GM12875 (cell line): ENCODE results near the gene ST3GAL5.
"Not testable (repeated sequence)": the region's sequence is repeated elsewhere in the genome, so short reads cannot be mapped to it uniquely, and the experiment has no call there.

Experiments
- H3K4me3 ChIP-seq: one replicate; pipeline ENCODE4 v1.5.1; 2011; ENCODE audit warnings: low read depth, low read length, control low read depth
- TF ChIP-seq, protein P1 (sequence below): IDR thresholded peaks from 2 replicates; pipeline ENCODE4 v1.5.1; 2011; ENCODE audit warnings: low read depth, mild to moderate bottlenecking, control low read depth, inconsistent platforms, low read length, moderate library complexity, borderline replicate concordance; ENCODE audit not compliant: insufficient read depth

Gene ST3GAL5

GRCh38 chr2:85901155-85901554 lies 12.4 kb upstream of the ST3GAL5 start:
- TF ChIP-seq, protein P1, sequence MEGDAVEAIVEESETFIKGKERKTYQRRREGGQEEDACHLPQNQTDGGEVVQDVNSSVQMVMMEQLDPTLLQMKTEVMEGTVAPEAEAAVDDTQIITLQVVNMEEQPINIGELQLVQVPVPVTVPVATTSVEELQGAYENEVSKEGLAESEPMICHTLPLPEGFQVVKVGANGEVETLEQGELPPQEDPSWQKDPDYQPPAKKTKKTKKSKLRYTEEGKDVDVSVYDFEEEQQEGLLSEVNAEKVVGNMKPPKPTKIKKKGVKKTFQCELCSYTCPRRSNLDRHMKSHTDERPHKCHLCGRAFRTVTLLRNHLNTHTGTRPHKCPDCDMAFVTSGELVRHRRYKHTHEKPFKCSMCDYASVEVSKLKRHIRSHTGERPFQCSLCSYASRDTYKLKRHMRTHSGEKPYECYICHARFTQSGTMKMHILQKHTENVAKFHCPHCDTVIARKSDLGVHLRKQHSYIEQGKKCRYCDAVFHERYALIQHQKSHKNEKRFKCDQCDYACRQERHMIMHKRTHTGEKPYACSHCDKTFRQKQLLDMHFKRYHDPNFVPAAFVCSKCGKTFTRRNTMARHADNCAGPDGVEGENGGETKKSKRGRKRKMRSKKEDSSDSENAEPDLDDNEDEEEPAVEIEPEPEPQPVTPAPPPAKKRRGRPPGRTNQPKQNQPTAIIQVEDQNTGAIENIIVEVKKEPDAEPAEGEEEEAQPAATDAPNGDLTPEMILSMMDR, result no peak
- no peak overlapping the region for H3K4me3 ChIP-seq

GRCh38 chr2:85900366-85900765 lies 11.6 kb upstream of the ST3GAL5 start:
- TF ChIP-seq, protein P1, result no peak
- H3K4me3 ChIP-seq, result no peak overlapping the region

DNA sequence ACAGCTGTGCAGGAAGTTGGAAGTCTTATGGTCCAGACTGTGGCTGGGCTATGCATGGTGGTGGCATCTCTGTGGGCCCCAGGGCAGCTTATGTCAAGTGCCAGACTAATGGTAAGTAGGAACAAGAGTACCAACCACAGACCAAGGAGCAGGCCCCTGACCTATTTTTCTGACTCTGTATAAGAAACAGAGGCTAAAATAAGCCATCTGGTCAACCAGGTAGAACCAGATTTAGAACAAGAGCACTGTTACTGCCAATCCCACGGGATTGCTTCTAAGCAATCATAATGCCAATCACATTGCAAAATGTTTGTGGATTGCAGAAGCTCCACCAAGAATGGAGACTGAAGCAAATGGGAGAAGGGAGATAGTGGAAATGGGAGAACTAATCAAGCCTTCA lies 11.1 kb upstream of the ST3GAL5 start:
- TF ChIP-seq, protein P1, result no peak
- H3K4me3 ChIP-seq, result no peak overlapping the region

- no peak overlapping the region for H3K4me3 ChIP-seq
- TF ChIP-seq, protein P1, result no peak
These were observed 10.5 kb upstream of the ST3GAL5 start for GRCh38 chr2:85899284-85899683.

GRCh38 chr2:85898881-85899280 lies 10.1 kb upstream of the ST3GAL5 start:
- TF ChIP-seq, protein P1, result no peak
- no peak overlapping the region for H3K4me3 ChIP-seq

- H3K4me3 ChIP-seq, result not testable (repeated sequence)
These were observed 5.9 kb upstream of the ST3GAL5 start for GRCh38 chr2:85894554-85895278.

DNA sequence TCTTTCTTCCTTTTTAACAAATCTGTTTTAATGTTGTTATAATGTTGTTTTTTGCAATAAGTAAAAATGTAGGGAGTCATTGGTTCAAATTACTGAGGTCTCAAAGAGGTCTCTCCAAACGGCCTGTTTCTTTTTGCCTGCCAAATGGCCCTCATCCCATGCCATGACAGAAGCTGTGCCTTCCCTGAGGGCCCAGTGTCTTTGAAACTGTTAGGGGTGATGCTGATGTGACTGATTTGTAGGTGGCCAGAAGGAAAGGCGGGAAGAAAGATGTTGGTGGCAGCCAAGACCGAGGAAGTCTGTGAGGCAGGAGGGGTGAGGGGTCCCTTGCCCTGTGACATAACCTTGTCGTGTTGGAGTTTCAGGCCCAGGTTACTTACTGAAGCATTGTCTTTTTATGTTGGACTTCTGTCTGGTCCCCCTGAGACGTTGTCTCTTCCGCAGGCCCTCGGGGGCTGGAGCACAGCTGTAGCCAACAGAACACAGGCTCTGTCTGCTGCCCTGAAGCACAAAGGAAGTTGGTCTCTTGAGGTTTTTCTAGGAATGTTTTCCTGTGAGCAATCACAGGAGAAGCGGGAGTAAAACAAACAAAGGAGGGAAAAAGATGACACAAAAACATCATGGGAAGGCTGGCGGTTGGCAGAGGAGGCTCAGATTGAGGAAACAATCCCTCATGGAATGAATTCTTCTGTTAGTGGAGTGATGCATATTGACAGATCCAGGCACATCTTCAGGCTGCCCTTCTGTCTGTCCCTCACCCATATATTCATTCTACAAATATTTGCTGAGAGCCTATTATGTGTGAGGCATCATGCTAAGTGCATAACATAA lies 4.9 kb upstream of the ST3GAL5 start:
- TF ChIP-seq, protein P1, result no peak
- H3K4me3 ChIP-seq, result no peak overlapping the region
